ENCODE measurements around the gene SYNGR2. TPM values are rescaled to one million over a fixed set of nuclear protein-coding genes. Genes with fewer than 3 reads are reported as not detected.

The SYNGR2 gene
- total and polyA plus RNA-seq, 2 experiments from 2014 or later = 46.9 to 61.6 TPM

- TF ChIP-seq REST (IDR thresholded peaks at IDR 0.05; ENCODE audit: unreplicated experiment) = no peak
- no peak for TF ChIP-seq POLR2AphosphoS5 (IDR thresholded peaks at IDR 0.05; ENCODE audit: low read depth)
- TF ChIP-seq CTCF (conservative IDR thresholded peaks at IDR 0.05; ENCODE audit: low read depth in 2 of 2) = no peak
- TF ChIP-seq EZH2 (IDR thresholded peaks at IDR 0.05; ENCODE audit: low read depth, unreplicated experiment) = no peak
These were observed 40.1 kb downstream of the SYNGR2 start (continued) for GRCh38 chr17:78208486-78208885.

GRCh38 chr17:78210111-78210510 is 41.7 kb downstream of the SYNGR2 start:
- Histone ChIP-seq H3K79me2 (replicated peaks; ENCODE audit: insufficient read depth) (peaks cover 10% of the 10 kb centered on the region), H3F3A (replicated peaks; ENCODE audit: low read depth) (no peaks in the 10 kb centered on the region; the same call in 1 of the 2 replicates), H3K27me3 (ENCODE audit: insufficient read depth) (no peaks in the 10 kb centered on the region), H2AFZ (no peak overlapping the region), H3K36me3 (ENCODE audit: insufficient read depth) (no peaks in the 10 kb centered on the region), H3K4me1 (ENCODE audit: insufficient read depth) (peaks cover 4% of the 10 kb centered on the region), H3K27ac (ENCODE audit: low read depth) (no peak overlapping the region), H4K20me1 (replicated peaks; ENCODE audit: insufficient read depth) (no peaks in the 10 kb centered on the region; the same call in 1 of the 2 replicates), H3K4me2 (no peak overlapping the region), H3K9me2 (ENCODE audit: insufficient read depth) (no peaks in the 10 kb centered on the region), H3K4me3 (no peak overlapping the region)
- DNase-seq (ENCODE audit: low spot score) (no peak), ATAC-seq (no peak)
- Mint-ChIP-seq H3K9me3 (no peaks in the 10 kb centered on the region), H3K4me1 (no peaks in the 10 kb centered on the region; the same call in 2 of the 3 replicates), H3K27me3 (ENCODE audit: insufficient read depth, low read depth, poor library complexity) (peaks cover 13% of the 10 kb centered on the region), H3K36me3 (ENCODE audit: low read depth) (peaks cover 5% of the 10 kb centered on the region; the same call in 2 of the 3 replicates), H3K4me3 (no peak overlapping the region), H3K27ac (peak overlapping the region; percentile 57; the same call in 1 of the 2 replicates)
- TF ChIP-seq CREB1 (CRISPR knock-in tag; IDR thresholded peaks at IDR 0.05; ENCODE audit: low read depth) = no peak
- TF ChIP-seq ZNF114 (CRISPR knock-in tag; IDR thresholded peaks at IDR 0.05) = no peak
- TF ChIP-seq STAT1 (IDR thresholded peaks at IDR 0.05; ENCODE audit: unreplicated experiment) = no peak
- no peak for TF ChIP-seq NANOG (IDR thresholded peaks at IDR 0.05; ENCODE audit: borderline replicate concordance)
- TF ChIP-seq ZNF331 (CRISPR knock-in tag; IDR thresholded peaks at IDR 0.05; ENCODE audit: low read depth) = no peak
- no peak for TF ChIP-seq REST (IDR thresholded peaks at IDR 0.05; ENCODE audit: unreplicated experiment)
- no peak for TF ChIP-seq ZNF462 (CRISPR knock-in tag; IDR thresholded peaks at IDR 0.05)
